ENCODE data around the gene MYOF.

DNA sequence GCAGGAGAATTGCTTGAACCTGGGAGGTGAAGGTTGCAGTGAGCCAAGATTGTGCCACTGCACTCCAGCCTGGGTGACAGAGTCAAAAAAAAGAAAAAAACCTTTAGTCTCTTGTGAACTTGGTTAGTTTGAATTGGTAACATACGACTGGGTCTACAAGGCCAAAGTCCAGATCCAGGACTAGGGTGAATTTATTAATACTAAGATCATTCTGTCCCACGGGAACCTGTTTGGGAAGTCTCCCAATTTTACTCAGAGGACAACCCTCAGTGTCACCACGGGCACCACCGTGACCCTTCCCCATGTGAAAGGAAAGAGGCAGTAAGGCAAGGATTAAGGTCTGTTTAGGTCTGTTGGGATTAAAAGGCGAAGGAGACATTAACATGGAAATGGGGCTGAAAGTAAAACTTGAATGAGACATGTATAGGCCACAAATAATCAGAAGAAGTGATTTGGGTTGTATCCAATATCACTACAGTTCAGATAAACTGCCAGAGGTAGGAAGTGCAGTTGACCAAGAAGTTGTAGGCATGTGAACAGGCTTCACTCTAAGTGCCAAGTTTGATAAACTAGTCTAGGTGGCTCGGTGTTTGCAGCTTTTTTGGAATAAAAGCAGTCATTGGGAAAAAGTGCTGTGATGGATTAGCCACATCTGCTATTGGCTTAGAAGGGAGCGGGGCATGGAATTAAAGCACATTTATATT lies 30.7 kb downstream of the MYOF start:
- TF ChIP-seq JUN (IDR thresholded peaks at IDR 0.05; ENCODE audit: low read depth, low read length) (no peak), NRF1 (IDR thresholded peaks at IDR 0.05; ENCODE audit: low read depth, low read length) (no peak), POLR2A (IDR thresholded peaks at IDR 0.05; ENCODE audit: control extremely low read depth in 1 of 2, low read depth in 2 of 2, low read length in 2 of 2) (no peak)
- TF ChIP-seq, protein P1, sequence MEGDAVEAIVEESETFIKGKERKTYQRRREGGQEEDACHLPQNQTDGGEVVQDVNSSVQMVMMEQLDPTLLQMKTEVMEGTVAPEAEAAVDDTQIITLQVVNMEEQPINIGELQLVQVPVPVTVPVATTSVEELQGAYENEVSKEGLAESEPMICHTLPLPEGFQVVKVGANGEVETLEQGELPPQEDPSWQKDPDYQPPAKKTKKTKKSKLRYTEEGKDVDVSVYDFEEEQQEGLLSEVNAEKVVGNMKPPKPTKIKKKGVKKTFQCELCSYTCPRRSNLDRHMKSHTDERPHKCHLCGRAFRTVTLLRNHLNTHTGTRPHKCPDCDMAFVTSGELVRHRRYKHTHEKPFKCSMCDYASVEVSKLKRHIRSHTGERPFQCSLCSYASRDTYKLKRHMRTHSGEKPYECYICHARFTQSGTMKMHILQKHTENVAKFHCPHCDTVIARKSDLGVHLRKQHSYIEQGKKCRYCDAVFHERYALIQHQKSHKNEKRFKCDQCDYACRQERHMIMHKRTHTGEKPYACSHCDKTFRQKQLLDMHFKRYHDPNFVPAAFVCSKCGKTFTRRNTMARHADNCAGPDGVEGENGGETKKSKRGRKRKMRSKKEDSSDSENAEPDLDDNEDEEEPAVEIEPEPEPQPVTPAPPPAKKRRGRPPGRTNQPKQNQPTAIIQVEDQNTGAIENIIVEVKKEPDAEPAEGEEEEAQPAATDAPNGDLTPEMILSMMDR (IDR thresholded peaks at IDR 0.05; ENCODE audit: control extremely low read depth in 1 of 3, insufficient read depth in 1 of 3, low read depth in 1 of 3, low read length in 3 of 3): no peak
- TF ChIP-seq, protein P2, sequence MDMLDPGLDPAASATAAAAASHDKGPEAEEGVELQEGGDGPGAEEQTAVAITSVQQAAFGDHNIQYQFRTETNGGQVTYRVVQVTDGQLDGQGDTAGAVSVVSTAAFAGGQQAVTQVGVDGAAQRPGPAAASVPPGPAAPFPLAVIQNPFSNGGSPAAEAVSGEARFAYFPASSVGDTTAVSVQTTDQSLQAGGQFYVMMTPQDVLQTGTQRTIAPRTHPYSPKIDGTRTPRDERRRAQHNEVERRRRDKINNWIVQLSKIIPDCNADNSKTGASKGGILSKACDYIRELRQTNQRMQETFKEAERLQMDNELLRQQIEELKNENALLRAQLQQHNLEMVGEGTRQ (IDR thresholded peaks at IDR 0.05; ENCODE audit: low read length): no peak
